ENCODE results near the gene SUFU. TPM values are rescaled to one million over a fixed set of nuclear protein-coding genes. Genes with fewer than 3 reads are reported as not detected.

SUFU gene
- total RNA-seq, 1 donor from 2014 or later, result 11.5 TPM

- no peak overlapping the region for H3K4me3 Mint-ChIP-seq
- H3K9ac ChIP-seq, result no peak overlapping the region
- H4K20me1 ChIP-seq (ENCODE audit: low read depth), result no peaks in the 10 kb centered on the region
- peaks cover 8% of the 10 kb centered on the region for H3K27me3 Mint-ChIP-seq (ENCODE audit: insufficient read depth, low read depth)
- peaks cover 10% of the 10 kb centered on the region for H3F3A ChIP-seq (ENCODE audit: low read depth)
- H3K27ac ChIP-seq, result no peak overlapping the region
- H3K27ac Mint-ChIP-seq, result peak overlapping the region; percentile 22
- no peaks in the 10 kb centered on the region for H3K27me3 ChIP-seq
- TF ChIP-seq EZH2 (IDR thresholded peaks at IDR 0.05), result no peak
- TF ChIP-seq, protein P1, sequence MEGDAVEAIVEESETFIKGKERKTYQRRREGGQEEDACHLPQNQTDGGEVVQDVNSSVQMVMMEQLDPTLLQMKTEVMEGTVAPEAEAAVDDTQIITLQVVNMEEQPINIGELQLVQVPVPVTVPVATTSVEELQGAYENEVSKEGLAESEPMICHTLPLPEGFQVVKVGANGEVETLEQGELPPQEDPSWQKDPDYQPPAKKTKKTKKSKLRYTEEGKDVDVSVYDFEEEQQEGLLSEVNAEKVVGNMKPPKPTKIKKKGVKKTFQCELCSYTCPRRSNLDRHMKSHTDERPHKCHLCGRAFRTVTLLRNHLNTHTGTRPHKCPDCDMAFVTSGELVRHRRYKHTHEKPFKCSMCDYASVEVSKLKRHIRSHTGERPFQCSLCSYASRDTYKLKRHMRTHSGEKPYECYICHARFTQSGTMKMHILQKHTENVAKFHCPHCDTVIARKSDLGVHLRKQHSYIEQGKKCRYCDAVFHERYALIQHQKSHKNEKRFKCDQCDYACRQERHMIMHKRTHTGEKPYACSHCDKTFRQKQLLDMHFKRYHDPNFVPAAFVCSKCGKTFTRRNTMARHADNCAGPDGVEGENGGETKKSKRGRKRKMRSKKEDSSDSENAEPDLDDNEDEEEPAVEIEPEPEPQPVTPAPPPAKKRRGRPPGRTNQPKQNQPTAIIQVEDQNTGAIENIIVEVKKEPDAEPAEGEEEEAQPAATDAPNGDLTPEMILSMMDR (IDR thresholded peaks at IDR 0.05), result no peak
- no peak for TF ChIP-seq EZH2phosphoT487 (IDR thresholded peaks at IDR 0.05)
- no peak overlapping the region for H3K4me2 ChIP-seq
- H2AFZ ChIP-seq (replicated peaks), result no peak overlapping the region
- peaks cover 3% of the 10 kb centered on the region for H3K4me1 ChIP-seq
- H3K4me1 Mint-ChIP-seq, result no peaks in the 10 kb centered on the region
- H3K9me3 ChIP-seq (ENCODE audit: low read depth), result no peaks in the 10 kb centered on the region
- no peaks in the 10 kb centered on the region for H3K9me3 Mint-ChIP-seq
- H3K36me3 ChIP-seq, result peaks cover 5% of the 10 kb centered on the region
- no peaks in the 10 kb centered on the region for H3K79me2 ChIP-seq (ENCODE audit: low read depth)
- H3K36me3 Mint-ChIP-seq, result peaks cover 23% of the 10 kb centered on the region
- H3K4me3 ChIP-seq, result no peak overlapping the region
- DNase-seq (ENCODE audit: low spot score), result no peak
Measured at GRCh38 chr10:102599565-102600327, 96.0 kb downstream of the SUFU start.

- Mint-ChIP-seq H3K27ac (peak overlapping the region; percentile 37), H3K4me1 (no peaks in the 10 kb centered on the region), H3K27me3 (ENCODE audit: insufficient read depth, low read depth) (peaks cover 8% of the 10 kb centered on the region), H3K36me3 (peaks cover 23% of the 10 kb centered on the region), H3K4me3 (no peak overlapping the region), H3K9me3 (no peaks in the 10 kb centered on the region)
- Histone ChIP-seq H3K9me3 (ENCODE audit: low read depth) (no peaks in the 10 kb centered on the region), H3K36me3 (peaks cover 5% of the 10 kb centered on the region), H2AFZ (replicated peaks) (no peak overlapping the region), H3K4me1 (peaks cover 3% of the 10 kb centered on the region), H3K27me3 (no peaks in the 10 kb centered on the region), H3K27ac (no peak overlapping the region), H3K4me2 (no peak overlapping the region), H3K4me3 (no peak overlapping the region), H4K20me1 (ENCODE audit: low read depth) (no peaks in the 10 kb centered on the region), H3F3A (ENCODE audit: low read depth) (peaks cover 6% of the 10 kb centered on the region), H3K9ac (no peak overlapping the region), H3K79me2 (ENCODE audit: low read depth) (no peaks in the 10 kb centered on the region)
- TF ChIP-seq, protein P1 (IDR thresholded peaks at IDR 0.05), result no peak
- TF ChIP-seq EZH2phosphoT487 (IDR thresholded peaks at IDR 0.05), result no peak
- TF ChIP-seq EZH2 (IDR thresholded peaks at IDR 0.05), result no peak
- DNase-seq (ENCODE audit: low spot score), result no peak
Measured at GRCh38 chr10:102600816-102601215, 97.0 kb downstream of the SUFU start.

GRCh38 chr10:102601639-102602038, 97.9 kb downstream of the SUFU start:
- peaks cover 25% of the 10 kb centered on the region for H3K36me3 Mint-ChIP-seq
- peaks cover 8% of the 10 kb centered on the region for H3K27me3 Mint-ChIP-seq (ENCODE audit: insufficient read depth, low read depth)

More at GRCh38 chr10:102601639-102602038, 97.9 kb downstream of the SUFU start:
- Histone ChIP-seq H4K20me1 (ENCODE audit: low read depth) (no peaks in the 10 kb centered on the region), H3K9ac (no peak overlapping the region), H3K9me3 (ENCODE audit: low read depth) (no peaks in the 10 kb centered on the region), H2AFZ (replicated peaks) (no peak overlapping the region), H3K27ac (no peak overlapping the region), H3K4me1 (no peaks in the 10 kb centered on the region), H3K36me3 (peaks cover 5% of the 10 kb centered on the region), H3K79me2 (ENCODE audit: low read depth) (no peaks in the 10 kb centered on the region), H3F3A (ENCODE audit: low read depth) (no peaks in the 10 kb centered on the region), H3K4me2 (no peak overlapping the region), H3K4me3 (no peak overlapping the region), H3K27me3 (no peaks in the 10 kb centered on the region)
- TF ChIP-seq EZH2 (IDR thresholded peaks at IDR 0.05) (no peak), EZH2phosphoT487 (IDR thresholded peaks at IDR 0.05) (no peak)
- Mint-ChIP-seq H3K27ac (peak overlapping the region; percentile 37), H3K4me3 (no peak overlapping the region), H3K9me3 (no peaks in the 10 kb centered on the region), H3K4me1 (no peaks in the 10 kb centered on the region)
- no peak for DNase-seq (ENCODE audit: low spot score)
